IMR-90 (cell line): ENCODE results near the gene AKR1E2. TPM values are rescaled to one million over a fixed set of nuclear protein-coding genes. Genes with fewer than 3 reads are reported as not detected.

Experiments
- ATAC-seq: fragments of 200-7000 bp; cut with Tn5 transposase; 2 replicates; pipeline ENCODE4 v1.9.1; 2020; ENCODE audit warnings: low read depth, mild to moderate bottlenecking, moderate library complexity
- BruUV-seq: library from RNA; stranded (reverse); fragments of 400-500 nt; replicated peaks from 2 replicates; lab custom pipeline; 2021; lab: Mats Ljungman, UMichigan
- CTCF ChIA-PET: fragments of 300-600 bp; formaldehyde crosslinking; extraction: SDS; loops from one replicate; lab custom pipeline; 2021; ENCODE audit warnings: antibody characterized with exemption; lab: Yijun Ruan, JAX
- POLR2A ChIA-PET: fragments of 300-600 bp; sonication (Branson Sonifier 250); formaldehyde crosslinking; loops from one replicate; lab custom pipeline; 2022; ENCODE audit warnings: antibody characterized with exemption; ENCODE audit not compliant: unreplicated experiment; lab: Charles Lee
- DNase-seq: peaks from one replicate; pipeline ENCODE4 v3.0.0; 2013
- H2AFZ ChIP-seq: replicated peaks from 2 replicates; pipeline ENCODE3; 2013; ENCODE audit warnings: low read length, mild to moderate bottlenecking; ENCODE audit not compliant: poor library complexity
- H2AK5ac ChIP-seq: 2 replicates; pipeline ENCODE4 v1.6.1; 2013; ENCODE audit warnings: low read depth, low read length, inconsistent platforms
- H2AK9ac ChIP-seq: replicated peaks from 2 replicates; pipeline ENCODE3; 2013; ENCODE audit warnings: mild to moderate bottlenecking, low read depth, low read length, moderate library complexity; ENCODE audit not compliant: poor library complexity
- H2BK120ac ChIP-seq: 2 replicates; pipeline ENCODE4 v1.6.1; 2013; ENCODE audit warnings: low read depth, low read length, inconsistent platforms
- H2BK15ac ChIP-seq: 3 replicates; pipeline ENCODE4 v1.6.1; 2013; ENCODE audit warnings: low read depth, low read length, inconsistent platforms
- H2BK20ac ChIP-seq: 2 replicates; pipeline ENCODE4 v1.6.1; 2013; ENCODE audit warnings: low read depth, mild to moderate bottlenecking, inconsistent platforms, low read length, moderate library complexity
- H2BK5ac ChIP-seq: 2 replicates; pipeline ENCODE4 v1.6.1; 2013; ENCODE audit warnings: mild to moderate bottlenecking, low read depth, low read length, inconsistent platforms; ENCODE audit not compliant: poor library complexity, severe bottlenecking
- H3K14ac ChIP-seq: replicated peaks from 2 replicates; pipeline ENCODE4 v1.6.1; 2013; ENCODE audit warnings: low read depth, low read length, inconsistent platforms
- H3K18ac ChIP-seq: 2 replicates; pipeline ENCODE4 v1.6.1; 2013; ENCODE audit warnings: low read depth, low read length, control low read depth
- H3K23ac ChIP-seq: 2 replicates; pipeline ENCODE4 v1.6.1; 2013; ENCODE audit warnings: low read depth, low read length, inconsistent platforms
- H3K27ac ChIP-seq: 2 replicates; pipeline ENCODE4 v1.5.1; 2013; ENCODE audit warnings: mild to moderate bottlenecking, control low read depth, low read length; ENCODE audit not compliant: insufficient read depth
- H3K27me3 ChIP-seq: 2 replicates; pipeline ENCODE4 v1.6.1; 2013; ENCODE audit warnings: low read length; ENCODE audit not compliant: control insufficient read depth, insufficient read depth
- H3K36me3 ChIP-seq: 2 replicates; pipeline ENCODE4 v1.6.1; 2013; ENCODE audit warnings: low read length, mixed read lengths; ENCODE audit not compliant: control insufficient read depth, insufficient read depth
- H3K4ac ChIP-seq: 2 replicates; pipeline ENCODE4 v1.6.1; 2013; ENCODE audit warnings: low read depth, low read length, inconsistent platforms
- H3K4me1 ChIP-seq: 2 replicates; pipeline ENCODE4 v1.6.1; 2013; ENCODE audit warnings: low read length, mixed read lengths; ENCODE audit not compliant: control insufficient read depth, insufficient read depth
- H3K4me2 ChIP-seq: 2 replicates; pipeline ENCODE4 v1.6.1; 2013; ENCODE audit warnings: low read depth, mild to moderate bottlenecking, control low read depth, low read length, moderate library complexity
- H3K4me3 ChIP-seq: 2 replicates; pipeline ENCODE4 v1.5.1; 2013; ENCODE audit warnings: low read depth, mild to moderate bottlenecking, control low read depth, low read length, moderate library complexity; ENCODE audit not compliant: insufficient read depth
- H3K56ac ChIP-seq: 2 replicates; pipeline ENCODE4 v1.6.1; 2013; ENCODE audit warnings: low read length, inconsistent platforms; ENCODE audit not compliant: insufficient read depth; ENCODE audit errors: extremely low read depth
- H3K79me1 ChIP-seq, 2 experiments: 2 replicates each; pipeline ENCODE4 v1.6.1; 2013; ENCODE audit warnings: low read length in 2 of 2, inconsistent platforms in 1 of 2, low read depth in 1 of 2
- H3K9ac ChIP-seq: 2 replicates; pipeline ENCODE4 v1.6.1; 2013; ENCODE audit warnings: low read depth, low read length, control low read depth
- H3K9me1 ChIP-seq: 2 replicates; pipeline ENCODE4 v1.6.1; 2013; ENCODE audit warnings: low read length, inconsistent platforms; ENCODE audit not compliant: insufficient read depth
- H3K9me3 ChIP-seq: 2 replicates; pipeline ENCODE4 v1.6.1; 2013; ENCODE audit warnings: low read length; ENCODE audit not compliant: control insufficient read depth, insufficient read depth
- H4K20me1 ChIP-seq: 2 replicates; pipeline ENCODE4 v1.6.1; 2013; ENCODE audit warnings: low read length, inconsistent platforms; ENCODE audit not compliant: insufficient read depth
- H4K5ac ChIP-seq: 2 replicates; pipeline ENCODE4 v1.6.1; 2013; ENCODE audit warnings: mild to moderate bottlenecking, low read depth, low read length, control low read depth
- H4K8ac ChIP-seq, 2 experiments: 2 replicates each; pipeline ENCODE4 v1.6.1; 2013; ENCODE audit warnings: low read depth in 2 of 2, low read length in 2 of 2, control low read depth in 1 of 2, inconsistent platforms in 1 of 2
- H4K91ac ChIP-seq: 2 replicates; pipeline ENCODE4 v1.6.1; 2013; ENCODE audit warnings: low read depth, low read length, inconsistent platforms; ENCODE audit not compliant: insufficient read depth
- CHD1 ChIP-seq: IDR thresholded peaks from 2 replicates; pipeline ENCODE4 v1.6.1; 2012; ENCODE audit warnings: low read depth, low read length, improper control_type of control experiment
- RAD21 ChIP-seq: IDR thresholded peaks from 2 replicates; pipeline ENCODE4 v1.6.1; 2012; ENCODE audit warnings: low read length, improper control_type of control experiment
- RCOR1 ChIP-seq: IDR thresholded peaks from 2 replicates; pipeline ENCODE4 v1.6.1; 2012; ENCODE audit warnings: mild to moderate bottlenecking, low read length, improper control_type of control experiment; ENCODE audit not compliant: insufficient replicate concordance
- WGBS, 2 experiments: methylation state at CpG; one replicate each; pipeline versions ENCODE4 v1.1.5 to v1.1.7; 2013; ENCODE audit warnings: missing lambda C conversion rate in 2 of 2; ENCODE audit not compliant: insufficient read length in 1 of 2; ENCODE audit errors: extremely low coverage in 2 of 2; 5-methylcytosine and 5-hydroxymethylcytosine counted together
- dilution Hi-C: fragments of 300-500 bp; cut with HindIII; formaldehyde crosslinking; loops from one replicate; pipeline ENCODE4 v1.14.3; 2018; ENCODE audit warnings: low sequenced_read_pairs; ENCODE audit not compliant: unreplicated experiment
- in situ Hi-C: fragments of 300-500 bp; cut with MboI; formaldehyde crosslinking; loops from 3 replicates; pipeline ENCODE4 v1.14.3; 2019; ENCODE audit warnings: low sequenced_read_pairs, inconsistent platforms, mixed read lengths
- intact Hi-C: fragments of 100-400 bp; cut with micrococcal nuclease; formaldehyde crosslinking; loops from 2 replicates; pipeline ENCODE4 v1.10.0; 2022
- polyA plus RNA-seq, 3 experiments: library from polyadenylated mRNA; depleted of rRNA; stranded (reverse); fragments of >200 nt; gene quantifications; 2 replicates each; pipeline ENCODE4 v1.2.3, GENCODE V29; 2012; ENCODE audit warnings: low replicate concordance in 1 of 3
- total RNA-seq: library from RNA; depleted of rRNA; stranded (reverse); fragments of >200 nt; gene quantifications from 2 replicates; pipeline ENCODE4 v1.2.3, GENCODE V29; 2012
- TF ChIP-seq, protein P1 (sequence below): fragments of 150-350 bp; IDR thresholded peaks from 2 replicates; pipeline ENCODE4 v1.6.1; 2016; ENCODE audit warnings: low read depth, mild to moderate bottlenecking, low read length, moderate library complexity, borderline replicate concordance

AKR1E2 gene
- total and polyA plus RNA-seq, 2 of the 4 experiments (the other 2 are of a cell fraction): 1.2 to 3.4 TPM

GRCh38 chr10:4820804-4821401, 5.1 kb upstream of the AKR1E2 start:
- H4K8ac ChIP-seq: no peak overlapping the region
- intact Hi-C loops (no loop called here), in situ Hi-C loops (no loop called here), dilution Hi-C loops (no loop called here)
- WGBS, 2 experiments: no CpG with 5 or more reads among the region's 8 CpGs
- ChIA-PET POLR2A (no interaction called here), CTCF (interaction anchor here (0.6 to 1.3 kb wide), 2 partner anchors 29 to 127 kb away, joined by 3 read pairs; no protein-coding TSS in a partner anchor)
- H3K4me1 ChIP-seq: no peaks in the 10 kb centered on the region
- no peak overlapping the region for H3K18ac ChIP-seq
- H3K36me3 ChIP-seq: no peaks in the 10 kb centered on the region
- no peak overlapping the region for H3K23ac ChIP-seq
- H3K9ac ChIP-seq: no peak overlapping the region
- no peak for ATAC-seq
- no peak overlapping the region for H4K91ac ChIP-seq
- no peaks in the 10 kb centered on the region for H3K9me3 ChIP-seq
- no peaks in the 10 kb centered on the region for H4K20me1 ChIP-seq
- H3K56ac ChIP-seq: no peak overlapping the region
- H3K4ac ChIP-seq: no peak overlapping the region
- no peak overlapping the region for H2BK15ac ChIP-seq
- no peaks in the 10 kb centered on the region for H3K27me3 ChIP-seq
- H4K5ac ChIP-seq: no peak overlapping the region
- no peak overlapping the region for H3K4me2 ChIP-seq
- H3K14ac ChIP-seq: no peak overlapping the region
- no peaks in the 10 kb centered on the region; a peak in 1 of 4 replicates for H3K79me1 ChIP-seq
- TF ChIP-seq, protein P1, sequence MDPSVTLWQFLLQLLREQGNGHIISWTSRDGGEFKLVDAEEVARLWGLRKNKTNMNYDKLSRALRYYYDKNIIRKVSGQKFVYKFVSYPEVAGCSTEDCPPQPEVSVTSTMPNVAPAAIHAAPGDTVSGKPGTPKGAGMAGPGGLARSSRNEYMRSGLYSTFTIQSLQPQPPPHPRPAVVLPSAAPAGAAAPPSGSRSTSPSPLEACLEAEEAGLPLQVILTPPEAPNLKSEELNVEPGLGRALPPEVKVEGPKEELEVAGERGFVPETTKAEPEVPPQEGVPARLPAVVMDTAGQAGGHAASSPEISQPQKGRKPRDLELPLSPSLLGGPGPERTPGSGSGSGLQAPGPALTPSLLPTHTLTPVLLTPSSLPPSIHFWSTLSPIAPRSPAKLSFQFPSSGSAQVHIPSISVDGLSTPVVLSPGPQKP: no peak
- TF ChIP-seq RCOR1: no peak
- no peak for TF ChIP-seq RAD21
- TF ChIP-seq CHD1: no peak
- no peaks in the 10 kb centered on the region for H3K9me1 ChIP-seq
- H3K27ac ChIP-seq: no peak overlapping the region
- H2AFZ ChIP-seq: no peak overlapping the region
- H2BK120ac ChIP-seq: no peak overlapping the region
- H2AK9ac ChIP-seq: no peak overlapping the region
- no TSS peak for BruUV-seq
- DNase-seq: no peak
- no peak overlapping the region for H2AK5ac ChIP-seq
- no peak overlapping the region for H3K4me3 ChIP-seq
- H2BK5ac ChIP-seq: no peak overlapping the region
- H2BK20ac ChIP-seq: no peak overlapping the region
